ENCODE data around the gene RAC3. TPM values are rescaled to one million over a fixed set of nuclear protein-coding genes. Genes with fewer than 3 reads are reported as not detected.

The RAC3 gene
- polyA plus RNA-seq, 1 experiment, result 11.5 TPM

- H3K36me3 ChIP-seq (ENCODE audit: control insufficient read depth, insufficient read depth, low read length), result peaks cover 61% of the 10 kb centered on the region
- no peak for TF ChIP-seq CTCF (IDR thresholded peaks at IDR 0.05; ENCODE audit: insufficient read depth, low read depth, low read length)
- CTCF ChIA-PET, result interaction anchor here (2.5 kb wide), 1 partner anchor 30 kb away, joined by 7 read pairs; no protein-coding TSS in a partner anchor
These were observed 28.5 kb downstream of the RAC3 start for GRCh38 chr17:82060001-82060380.

DNA sequence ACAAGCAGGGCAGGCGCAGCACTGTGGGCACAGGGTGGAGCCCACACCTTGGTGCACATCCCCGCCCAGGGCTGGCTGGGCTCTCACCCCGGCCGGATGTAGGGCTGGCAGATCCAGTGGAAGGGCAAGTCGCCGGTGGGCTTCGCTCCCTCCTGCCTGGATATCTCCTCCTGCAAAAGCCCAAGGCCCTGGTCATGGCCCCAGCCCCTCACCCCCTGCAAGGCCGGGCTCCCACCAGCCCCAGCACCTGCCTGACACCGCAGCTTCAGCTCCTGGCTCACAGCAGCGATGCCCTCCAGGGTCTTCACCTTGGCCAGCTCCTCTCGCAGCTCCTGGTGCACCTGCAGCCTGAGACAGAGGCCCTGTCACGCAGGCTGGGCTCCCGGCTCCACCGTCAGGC, 29.1 kb downstream of the RAC3 start:
- ChIA-PET POLR2A (no interaction called here), CTCF (interaction anchor here (1.0 kb wide), 1 partner anchor 23 kb away, joined by 3 read pairs; the partner anchor contains the start of gene DCXR)
- H3K27me3 ChIP-seq (ENCODE audit: control insufficient read depth, insufficient read depth, low read length), result no peaks in the 10 kb centered on the region
- TF ChIP-seq CTCF (IDR thresholded peaks at IDR 0.05; ENCODE audit: insufficient read depth, low read depth, low read length), result no peak
- no peak overlapping the region for H3K4me3 ChIP-seq (ENCODE audit: low read depth, low read length)
- DNase-seq (ENCODE audit: low read depth), result no peak
- H3K36me3 ChIP-seq (ENCODE audit: control insufficient read depth, insufficient read depth, low read length), result peaks cover 56% of the 10 kb centered on the region

More at GRCh38 chr17:82060001-82060380, 28.5 kb downstream of the RAC3 start:
- Histone ChIP-seq H3K27me3 (ENCODE audit: control insufficient read depth, insufficient read depth, low read length) (no peaks in the 10 kb centered on the region), H3K4me3 (ENCODE audit: low read depth, low read length) (no peak overlapping the region)
- no peak for DNase-seq (ENCODE audit: low read depth)
- POLR2A ChIA-PET, result no interaction called here

DNA sequence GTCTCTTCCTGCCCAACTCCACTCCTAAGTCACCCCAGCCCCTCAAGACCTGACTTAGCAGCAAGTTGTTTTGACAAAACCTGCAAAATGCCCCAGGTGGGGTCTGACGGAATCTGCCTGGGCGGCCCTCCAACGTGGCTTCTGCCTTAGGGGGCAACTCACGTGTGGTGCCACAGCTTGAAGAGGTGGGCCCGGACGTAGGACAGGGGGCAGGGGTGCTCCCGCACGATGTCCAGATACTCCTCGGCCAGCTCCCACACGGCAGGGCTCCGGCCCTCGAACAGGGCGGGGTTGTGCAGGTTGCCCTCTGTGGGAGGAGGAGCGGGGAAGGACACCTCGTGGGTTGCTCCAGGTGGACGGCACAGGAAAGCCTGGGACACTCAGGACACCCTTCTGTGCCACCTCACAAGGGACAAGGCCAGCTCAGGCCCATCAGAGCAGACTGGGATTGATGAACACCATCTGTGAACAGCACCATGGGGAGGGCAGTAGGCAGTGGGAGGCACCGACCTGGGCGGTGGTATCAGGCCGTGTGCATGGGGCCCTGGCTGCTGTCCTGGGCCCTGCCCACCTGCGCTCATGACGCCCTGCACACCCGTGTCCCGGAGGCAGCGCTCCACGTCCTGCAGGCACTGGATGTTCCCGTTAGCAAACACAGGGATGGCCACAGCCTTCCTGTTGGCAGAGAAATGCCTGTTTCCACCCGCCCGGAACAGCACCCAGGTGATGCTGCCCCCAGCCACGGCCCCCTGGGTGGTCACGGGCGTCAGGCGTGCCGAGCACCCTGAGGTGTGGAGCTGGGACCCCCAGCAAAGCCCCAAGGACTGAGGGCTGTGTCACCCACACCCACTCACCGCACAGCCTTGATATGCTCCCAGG, 29.8 kb downstream of the RAC3 start:
- no peak for DNase-seq (ENCODE audit: low read depth)
- TF ChIP-seq CTCF (IDR thresholded peaks at IDR 0.05; ENCODE audit: insufficient read depth, low read depth, low read length), result no peak
- Histone ChIP-seq H3K4me3 (ENCODE audit: low read depth, low read length) (no peak overlapping the region), H3K36me3 (ENCODE audit: control insufficient read depth, insufficient read depth, low read length) (peaks cover 49% of the 10 kb centered on the region), H3K27me3 (ENCODE audit: control insufficient read depth, insufficient read depth, low read length) (no peaks in the 10 kb centered on the region)
- POLR2A ChIA-PET, result no interaction called here
- CTCF ChIA-PET, result interaction anchor here (1.0 kb wide), 1 partner anchor 24 kb away, joined by 3 read pairs; the partner anchor contains the start of gene DCXR

DNA sequence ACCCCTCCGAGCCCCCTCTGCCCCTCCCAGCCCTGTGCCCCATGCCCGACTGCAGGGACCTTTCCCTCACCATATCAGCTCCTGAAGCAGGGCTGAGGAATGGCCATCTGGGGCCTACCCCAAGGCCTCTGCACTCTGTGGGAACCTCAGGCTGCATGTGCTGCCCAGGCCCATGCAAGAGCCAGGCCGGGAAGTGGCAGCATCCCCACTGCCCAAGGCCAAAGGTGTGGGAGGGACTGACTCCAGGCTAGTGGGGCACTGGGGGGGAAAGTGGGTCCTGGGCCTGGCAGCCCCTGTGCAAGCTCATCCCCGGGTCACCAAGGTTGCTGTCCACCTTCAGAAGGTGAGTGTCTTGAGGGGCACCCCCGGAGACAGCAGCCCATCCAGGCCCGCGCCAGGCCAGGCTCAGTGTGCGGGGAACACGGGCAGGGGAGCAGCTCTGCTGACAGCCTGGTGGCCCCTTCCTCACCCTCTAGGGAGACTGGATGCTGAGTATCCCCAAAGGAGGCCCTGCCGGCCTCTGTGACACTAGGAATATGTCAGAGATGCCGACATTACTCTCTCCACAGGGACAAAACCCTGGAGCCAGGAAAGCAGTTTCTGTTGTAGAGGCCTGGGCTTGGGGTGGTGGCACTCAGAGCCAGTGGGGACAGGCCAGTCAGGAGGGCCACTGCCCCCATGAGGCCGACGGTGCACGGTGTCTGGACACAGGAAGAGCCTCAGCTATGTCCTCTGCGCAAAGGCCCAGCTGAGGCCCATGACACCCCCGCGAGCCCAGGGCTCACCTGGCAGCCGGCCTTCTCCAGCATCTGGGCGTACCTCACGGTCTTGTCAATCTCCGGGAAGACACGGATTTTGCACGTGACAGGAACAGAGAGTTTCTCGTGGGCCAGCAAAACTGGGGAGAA, 30.9 kb downstream of the RAC3 start:
- ChIA-PET POLR2A (no interaction called here), CTCF (no interaction called here)
- Histone ChIP-seq H3K36me3 (ENCODE audit: control insufficient read depth, insufficient read depth, low read length) (peaks cover 40% of the 10 kb centered on the region), H3K27me3 (ENCODE audit: control insufficient read depth, insufficient read depth, low read length) (no peaks in the 10 kb centered on the region), H3K4me3 (ENCODE audit: low read depth, low read length) (no peak overlapping the region)
- DNase-seq (ENCODE audit: low read depth), result no peak
- TF ChIP-seq CTCF (IDR thresholded peaks at IDR 0.05; ENCODE audit: insufficient read depth, low read depth, low read length), result no peak

GRCh38 chr17:82062984-82063368, 31.5 kb downstream of the RAC3 start:
- no peaks in the 10 kb centered on the region for H3K27me3 ChIP-seq (ENCODE audit: control insufficient read depth, insufficient read depth, low read length)
- ChIA-PET POLR2A (no interaction called here), CTCF (no interaction called here)
- DNase-seq (ENCODE audit: low read depth), result no peak
- no peak overlapping the region for H3K4me3 ChIP-seq (ENCODE audit: low read depth, low read length)
- TF ChIP-seq CTCF (IDR thresholded peaks at IDR 0.05; ENCODE audit: insufficient read depth, low read depth, low read length), result no peak
- H3K36me3 ChIP-seq (ENCODE audit: control insufficient read depth, insufficient read depth, low read length), result peaks cover 37% of the 10 kb centered on the region

Measured in BJ (cell line).